ENCODE results near the gene PLIN5.

PLIN5 gene

DNA sequence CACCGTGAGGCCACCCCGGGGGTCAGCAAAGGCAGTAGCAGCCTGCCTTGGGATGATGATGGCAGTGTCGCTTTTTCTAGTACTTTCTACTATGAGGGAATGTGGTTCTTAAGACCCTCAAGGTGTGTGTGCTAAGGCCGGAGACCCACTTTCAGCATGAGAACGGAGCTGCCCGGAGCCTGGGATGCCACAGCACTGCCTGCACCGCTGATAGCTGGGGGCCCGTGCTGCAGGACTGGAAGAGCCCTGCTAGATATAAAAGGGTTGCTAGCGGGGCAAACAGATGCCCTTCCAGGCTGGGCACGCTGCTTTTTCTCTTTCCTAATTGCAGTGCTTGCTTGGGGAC, 31.2 kb downstream of the PLIN5 start:
- no peak for DNase-seq

DNA sequence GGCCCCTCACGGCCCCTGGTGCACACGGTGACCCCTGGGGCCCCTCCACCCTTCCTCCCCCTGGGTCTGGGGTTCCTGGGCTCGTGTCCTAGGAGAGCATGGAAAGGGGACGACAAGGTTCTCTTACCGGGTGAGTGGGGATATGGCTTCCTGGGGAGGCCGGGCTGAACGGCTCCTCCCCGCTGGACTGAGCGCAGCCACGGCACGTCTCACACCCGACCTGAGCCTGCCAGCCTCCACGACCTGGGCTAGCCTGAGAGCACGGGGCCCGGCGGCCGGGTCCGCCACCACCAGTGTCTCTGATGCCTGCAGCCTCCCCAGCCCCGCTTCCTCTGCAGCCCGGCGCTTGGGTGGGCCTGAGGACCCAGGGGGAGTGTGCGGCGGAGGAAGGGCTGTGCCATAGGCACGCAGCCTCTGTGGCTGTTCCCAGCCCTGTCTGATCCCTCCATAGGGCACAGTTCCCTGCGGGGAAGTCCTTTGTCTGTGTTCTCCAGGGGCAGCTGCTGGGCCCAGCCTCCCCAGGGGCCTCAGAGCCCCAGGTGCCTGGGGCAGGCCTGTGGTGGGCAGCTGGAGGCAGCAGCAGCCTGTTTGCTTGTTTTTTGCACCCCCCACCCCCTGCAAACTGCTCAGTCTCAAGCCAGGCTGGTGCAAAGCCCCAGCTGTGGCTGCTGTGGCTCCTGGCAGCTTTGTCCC, 31.7 kb downstream of the PLIN5 start:
- no peak for DNase-seq

GRCh38 chr19:4502282-4503131, 32.5 kb downstream of the PLIN5 start:
- DNase-seq = no peak

GRCh38 chr19:4501691-4502090, 33.3 kb downstream of the PLIN5 start:
- DNase-seq = no peak

GRCh38 chr19:4500841-4501591, 34.0 kb downstream of the PLIN5 start:
- DNase-seq = no peak

DNA sequence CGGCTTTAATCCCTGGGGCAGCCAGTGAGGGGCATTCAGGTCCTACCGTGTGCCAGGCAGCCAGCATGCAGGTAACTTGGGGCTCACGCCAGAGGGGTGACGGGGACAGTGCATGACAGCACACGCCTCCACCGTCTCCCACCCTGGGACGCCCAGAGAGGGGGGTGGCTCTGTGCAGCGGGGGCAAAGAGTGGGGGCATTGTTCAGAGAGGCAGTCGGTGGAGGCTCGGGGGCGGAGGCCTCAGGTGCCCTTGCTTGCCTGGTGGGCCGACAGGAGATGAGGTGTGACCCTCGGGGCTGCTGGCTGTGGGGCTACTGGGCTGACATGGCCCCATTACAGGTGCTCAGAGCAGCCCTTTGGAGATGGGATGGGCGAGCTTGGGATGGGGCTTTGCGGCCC, 35.2 kb downstream of the PLIN5 start:
- no peak for DNase-seq

DNA sequence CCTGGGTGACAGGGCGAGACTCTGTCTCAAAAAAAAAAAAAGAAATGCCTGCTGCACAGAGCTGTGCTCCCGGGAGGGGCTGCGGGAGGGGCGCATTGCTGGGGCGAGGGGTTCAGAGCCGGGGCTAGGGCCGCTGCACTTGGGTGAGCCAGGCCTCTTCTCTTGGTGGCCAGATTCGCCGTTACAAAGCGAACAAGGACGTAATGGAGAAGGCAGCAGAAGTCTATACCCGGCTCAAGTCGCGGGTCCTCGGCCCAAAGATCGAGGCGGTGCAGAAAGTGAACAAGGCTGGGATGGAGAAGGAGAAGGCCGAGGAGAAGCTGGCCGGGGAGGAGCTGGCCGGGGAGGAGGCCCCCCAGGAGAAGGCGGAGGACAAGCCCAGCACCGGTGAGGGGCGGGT, 35.7 kb downstream of the PLIN5 start:
- DNase-seq = no peak

- no peak for DNase-seq
These were observed 36.3 kb downstream of the PLIN5 start for GRCh38 chr19:4498694-4499093.

- DNase-seq = no peak
These were observed 37.1 kb downstream of the PLIN5 start for GRCh38 chr19:4497770-4498389.

DNA sequence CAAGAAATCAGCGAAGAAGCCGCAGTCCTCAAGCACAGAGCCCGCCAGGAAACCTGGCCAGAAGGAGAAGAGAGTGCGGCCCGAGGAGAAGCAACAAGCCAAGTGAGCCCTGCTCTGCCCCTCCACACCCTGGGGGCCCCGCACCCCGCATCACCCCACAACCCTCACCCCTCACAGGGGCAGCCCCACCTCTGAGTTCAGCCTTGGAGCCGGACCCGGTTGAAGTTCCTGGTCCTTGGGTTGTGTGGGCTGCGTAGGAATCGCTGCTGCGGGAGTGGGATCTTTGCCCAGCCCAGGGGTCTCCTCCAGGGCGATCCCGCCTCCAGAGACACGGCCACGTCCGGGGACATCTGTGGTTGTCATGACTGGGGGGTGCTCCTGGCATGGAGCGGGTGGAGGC, 38.7 kb downstream of the PLIN5 start:
- DNase-seq = no peak

DNA sequence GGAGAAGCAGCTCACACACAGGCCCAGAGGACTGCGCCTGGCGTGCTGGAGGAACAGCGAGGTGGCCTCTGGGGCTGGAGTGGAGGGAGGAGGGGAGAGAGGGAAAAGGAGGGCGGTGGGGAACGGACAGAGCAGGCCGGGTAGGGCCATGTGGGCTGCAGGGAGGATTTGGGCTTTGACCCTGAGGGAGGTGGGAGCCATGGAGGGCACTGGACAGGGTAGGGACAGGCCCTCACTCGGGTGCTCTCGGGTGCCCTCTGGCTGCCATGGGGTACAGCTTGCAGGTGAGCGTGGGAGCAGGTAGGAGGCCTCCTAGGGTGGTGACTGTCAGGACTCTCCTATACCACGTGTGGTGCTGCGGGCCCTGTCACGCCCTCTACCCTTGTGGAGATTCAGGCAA, 39.6 kb downstream of the PLIN5 start:
- DNase-seq = no peak

DNA sequence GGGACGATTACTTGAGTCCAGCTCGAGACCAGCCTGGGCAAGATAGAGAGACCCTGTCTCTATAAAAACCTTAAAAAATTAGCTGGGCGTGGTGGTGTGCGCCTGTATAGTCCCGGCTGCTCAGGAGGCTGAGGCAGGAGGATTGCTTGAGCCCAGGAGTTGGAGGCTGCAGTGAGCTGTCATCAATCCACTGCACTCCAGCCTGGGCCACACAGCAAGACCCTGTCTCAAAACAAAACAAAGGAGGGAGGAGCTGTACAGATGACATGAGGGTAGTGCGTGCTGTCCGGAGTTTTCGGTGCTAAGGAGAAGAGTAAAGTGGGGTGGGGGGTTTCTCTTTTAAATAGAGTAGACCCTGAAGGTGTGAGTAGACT, 40.3 kb downstream of the PLIN5 start:
- DNase-seq = no peak

DNA sequence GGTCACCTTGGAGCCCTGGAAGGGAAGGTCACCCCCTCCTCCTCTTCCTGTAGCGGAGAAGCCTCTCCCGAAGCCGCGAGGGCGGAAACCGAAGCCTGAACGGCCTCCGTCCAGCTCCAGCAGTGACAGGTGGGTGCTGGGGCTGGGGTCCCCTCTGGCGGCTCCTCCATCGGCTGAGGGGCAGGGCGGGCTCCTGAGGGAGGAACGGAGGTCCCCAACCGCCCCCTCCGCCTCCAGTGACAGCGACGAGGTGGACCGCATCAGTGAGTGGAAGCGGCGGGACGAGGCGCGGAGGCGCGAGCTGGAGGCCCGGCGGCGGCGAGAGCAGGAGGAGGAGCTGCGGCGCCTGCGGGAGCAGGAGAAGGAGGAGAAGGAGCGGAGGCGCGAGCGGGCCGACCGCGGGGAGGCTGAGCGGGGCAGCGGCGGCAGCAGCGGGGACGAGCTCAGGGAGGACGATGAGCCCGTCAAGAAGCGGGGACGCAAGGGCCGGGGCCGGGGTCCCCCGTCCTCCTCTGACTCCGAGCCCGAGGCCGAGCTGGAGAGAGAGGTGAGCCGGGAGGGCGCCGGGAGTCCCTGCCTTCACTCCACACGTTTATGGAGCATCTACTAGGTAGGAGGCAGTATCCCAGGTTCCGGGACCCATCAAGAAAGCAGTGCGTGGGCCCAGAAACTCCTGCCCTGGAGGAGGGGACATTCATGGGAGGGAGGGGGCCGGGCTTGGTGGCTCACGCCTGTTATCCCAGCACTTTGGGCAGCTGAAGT, 40.9 kb downstream of the PLIN5 start:
- no peak for DNase-seq

DNA sequence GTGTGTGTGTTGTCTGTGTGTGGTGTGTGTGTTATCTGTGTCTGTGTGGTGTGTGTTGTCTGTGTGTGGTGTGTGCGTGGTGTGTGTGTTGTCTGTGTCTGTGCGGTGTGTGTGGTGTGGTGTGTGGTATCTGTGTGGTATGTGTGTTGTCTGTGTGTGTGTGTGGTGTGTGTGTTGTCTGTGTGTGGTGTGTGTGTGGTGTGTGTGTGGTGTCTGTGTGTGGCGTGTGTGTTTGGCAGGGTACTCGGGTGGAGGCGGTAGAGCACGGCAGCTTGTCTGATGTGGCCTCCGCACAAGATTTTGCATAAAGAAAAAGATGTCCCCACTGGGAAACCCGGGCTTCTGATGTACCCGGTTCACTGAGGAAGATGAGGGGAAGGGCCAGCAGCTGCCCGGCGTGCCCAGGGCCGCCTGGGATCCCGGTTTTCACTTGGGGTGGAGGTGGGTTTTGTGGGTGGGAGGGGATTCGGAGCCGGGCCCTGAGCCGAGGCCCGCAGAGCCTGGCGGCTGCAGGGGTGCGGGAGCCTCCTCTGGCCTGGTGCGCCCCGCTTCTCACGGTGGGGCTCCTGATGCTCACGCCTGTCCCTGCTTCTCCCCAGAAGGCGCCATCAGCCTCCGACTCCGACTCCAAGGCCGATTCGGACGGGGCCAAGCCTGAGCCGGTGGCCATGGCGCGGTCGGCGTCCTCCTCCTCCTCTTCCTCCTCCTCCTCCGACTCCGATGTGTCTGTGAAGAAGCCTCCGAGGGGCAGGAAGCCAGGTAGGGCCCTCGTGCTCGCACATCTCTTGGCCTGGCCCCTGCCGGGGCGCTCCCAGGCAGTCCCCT, 41.7 kb downstream of the PLIN5 start:
- DNase-seq = no peak

GRCh38 chr19:4492337-4493103, 42.5 kb downstream of the PLIN5 start:
- DNase-seq = no peak

DNA sequence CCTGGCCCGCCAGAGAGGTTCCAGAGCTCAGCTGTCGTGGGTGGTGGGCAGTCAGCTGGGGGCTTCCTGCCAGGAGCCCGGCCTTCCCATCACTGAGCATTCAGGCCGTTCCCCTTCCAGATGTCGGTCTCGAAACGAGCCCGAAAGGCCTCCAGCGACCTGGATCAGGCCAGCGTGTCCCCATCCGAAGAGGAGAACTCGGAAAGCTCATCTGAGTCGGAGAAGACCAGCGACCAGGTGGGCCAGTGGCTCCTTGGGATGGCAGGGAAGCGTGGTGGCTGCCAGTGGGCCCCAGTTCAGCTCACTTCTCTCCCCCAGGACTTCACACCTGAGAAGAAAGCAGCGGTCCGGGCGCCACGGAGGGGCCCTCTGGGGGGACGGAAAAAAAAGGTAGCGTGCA, 43.6 kb downstream of the PLIN5 start:
- DNase-seq = no peak

DNA sequence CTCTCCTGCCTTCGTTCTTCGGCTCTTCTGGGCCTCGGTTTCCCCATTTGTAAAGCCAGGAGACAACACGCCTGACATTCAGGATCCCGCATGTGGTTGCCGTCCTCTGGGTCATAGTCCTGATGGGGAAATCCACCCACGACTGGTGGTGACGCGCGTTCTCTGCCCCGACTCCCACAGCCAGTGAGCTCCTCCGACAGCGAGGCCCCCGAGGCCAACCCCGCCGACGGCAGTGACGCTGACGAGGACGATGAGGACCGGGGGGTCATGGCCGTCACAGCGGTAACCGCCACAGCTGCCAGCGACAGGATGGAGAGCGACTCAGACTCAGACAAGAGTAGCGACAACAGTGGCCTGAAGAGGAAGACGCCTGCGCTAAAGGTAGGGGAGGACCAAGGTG, 46.5 kb downstream of the PLIN5 start:
- DNase-seq = no peak

- no peak for DNase-seq
These were observed 47.5 kb downstream of the PLIN5 start for GRCh38 chr19:4487572-4487971.

DNA sequence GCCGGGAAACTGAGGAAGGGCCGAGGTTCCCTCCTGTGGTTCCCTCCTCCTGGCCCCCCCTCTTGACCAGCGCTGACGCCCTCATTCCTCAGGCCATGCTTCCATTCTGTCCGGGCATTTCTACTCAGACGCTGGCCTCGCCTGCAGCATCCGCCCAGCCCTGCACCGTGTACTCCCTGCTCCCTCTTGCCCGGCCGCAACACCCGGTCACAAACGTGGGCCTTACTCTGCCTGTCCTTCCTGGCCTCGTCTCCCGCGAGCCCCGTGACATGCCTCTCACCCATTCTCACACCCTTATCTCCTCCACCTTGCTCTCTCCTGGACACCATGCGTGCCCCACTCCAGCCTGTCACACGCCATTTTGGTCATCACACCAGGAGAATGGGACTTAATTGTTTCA, 51.6 kb downstream of the PLIN5 start:
- no peak for DNase-seq

- no peak for DNase-seq
These were observed 52.2 kb downstream of the PLIN5 start for GRCh38 chr19:4482721-4483364.
